ENCODE results near the gene FADS2. TPM values are rescaled to one million over a fixed set of nuclear protein-coding genes. Genes with fewer than 3 reads are reported as not detected.

Gene FADS2
- total and polyA plus RNA-seq, 9 of the 15 experiments (the other 6 are each of a cell fraction or from before 2014, with no cell fraction given), result 2.9 to 42.8 (median 16.2) TPM

DNA sequence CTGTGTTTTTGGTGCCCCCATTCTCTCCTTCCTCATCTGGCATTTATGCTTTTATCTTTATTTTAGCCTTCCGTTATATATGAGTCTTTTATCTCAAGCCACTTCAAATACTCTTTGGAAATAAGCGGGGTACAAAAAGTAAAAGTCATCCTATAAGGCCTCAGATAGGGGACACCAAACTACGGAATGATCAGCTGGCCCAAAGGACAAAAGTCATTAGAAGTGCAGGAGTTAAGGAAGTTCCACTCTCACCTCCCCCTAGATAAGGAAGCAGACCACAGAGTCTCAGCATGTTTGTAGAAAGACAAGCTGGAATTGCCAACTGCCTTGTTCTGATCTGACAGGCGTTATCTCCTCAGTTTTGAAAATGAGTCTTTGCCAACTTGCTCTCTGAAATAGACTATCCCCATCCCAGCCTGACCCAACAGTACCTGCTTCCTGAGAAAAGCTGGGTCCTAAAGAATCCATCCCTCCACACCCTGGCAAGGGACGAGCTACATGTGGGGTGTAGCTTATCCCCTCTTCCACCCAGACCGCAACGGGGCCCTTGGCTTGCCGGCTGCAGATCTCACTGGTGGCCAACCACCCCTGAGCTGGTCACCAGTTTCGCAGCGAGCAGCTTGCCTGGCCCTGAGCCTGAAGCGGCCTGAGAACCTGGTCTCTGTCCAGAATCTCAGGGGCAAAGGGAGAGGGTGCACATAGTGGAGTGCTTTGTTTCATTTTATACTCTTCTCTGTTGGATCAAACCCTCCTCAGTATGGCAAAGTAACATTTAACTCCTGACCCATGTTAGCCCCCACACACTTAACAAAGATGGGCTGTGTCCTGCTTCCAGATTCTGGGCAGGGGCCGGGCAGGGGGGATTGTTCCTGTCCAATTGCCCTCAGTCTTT is 13.8 kb downstream of the FADS2 start (continued):
- 0 out of 2 replicates have a peak, but pooled peaks have one; percentile 29 for TF ChIP-seq POLR2G (IDR thresholded peaks at IDR 0.05; ENCODE audit: low read depth, low read length)
- TF ChIP-seq, protein P1, sequence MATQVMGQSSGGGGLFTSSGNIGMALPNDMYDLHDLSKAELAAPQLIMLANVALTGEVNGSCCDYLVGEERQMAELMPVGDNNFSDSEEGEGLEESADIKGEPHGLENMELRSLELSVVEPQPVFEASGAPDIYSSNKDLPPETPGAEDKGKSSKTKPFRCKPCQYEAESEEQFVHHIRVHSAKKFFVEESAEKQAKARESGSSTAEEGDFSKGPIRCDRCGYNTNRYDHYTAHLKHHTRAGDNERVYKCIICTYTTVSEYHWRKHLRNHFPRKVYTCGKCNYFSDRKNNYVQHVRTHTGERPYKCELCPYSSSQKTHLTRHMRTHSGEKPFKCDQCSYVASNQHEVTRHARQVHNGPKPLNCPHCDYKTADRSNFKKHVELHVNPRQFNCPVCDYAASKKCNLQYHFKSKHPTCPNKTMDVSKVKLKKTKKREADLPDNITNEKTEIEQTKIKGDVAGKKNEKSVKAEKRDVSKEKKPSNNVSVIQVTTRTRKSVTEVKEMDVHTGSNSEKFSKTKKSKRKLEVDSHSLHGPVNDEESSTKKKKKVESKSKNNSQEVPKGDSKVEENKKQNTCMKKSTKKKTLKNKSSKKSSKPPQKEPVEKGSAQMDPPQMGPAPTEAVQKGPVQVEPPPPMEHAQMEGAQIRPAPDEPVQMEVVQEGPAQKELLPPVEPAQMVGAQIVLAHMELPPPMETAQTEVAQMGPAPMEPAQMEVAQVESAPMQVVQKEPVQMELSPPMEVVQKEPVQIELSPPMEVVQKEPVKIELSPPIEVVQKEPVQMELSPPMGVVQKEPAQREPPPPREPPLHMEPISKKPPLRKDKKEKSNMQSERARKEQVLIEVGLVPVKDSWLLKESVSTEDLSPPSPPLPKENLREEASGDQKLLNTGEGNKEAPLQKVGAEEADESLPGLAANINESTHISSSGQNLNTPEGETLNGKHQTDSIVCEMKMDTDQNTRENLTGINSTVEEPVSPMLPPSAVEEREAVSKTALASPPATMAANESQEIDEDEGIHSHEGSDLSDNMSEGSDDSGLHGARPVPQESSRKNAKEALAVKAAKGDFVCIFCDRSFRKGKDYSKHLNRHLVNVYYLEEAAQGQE (IDR thresholded peaks at IDR 0.05; ENCODE audit: borderline replicate concordance), result 0 out of 2 replicates have a peak, but pooled peaks have one; percentile 24
- TF ChIP-seq, protein P1 (CRISPR knock-in tag; IDR thresholded peaks at IDR 0.05; ENCODE audit: low read depth), result no peak
- TF ChIP-seq, protein P2, sequence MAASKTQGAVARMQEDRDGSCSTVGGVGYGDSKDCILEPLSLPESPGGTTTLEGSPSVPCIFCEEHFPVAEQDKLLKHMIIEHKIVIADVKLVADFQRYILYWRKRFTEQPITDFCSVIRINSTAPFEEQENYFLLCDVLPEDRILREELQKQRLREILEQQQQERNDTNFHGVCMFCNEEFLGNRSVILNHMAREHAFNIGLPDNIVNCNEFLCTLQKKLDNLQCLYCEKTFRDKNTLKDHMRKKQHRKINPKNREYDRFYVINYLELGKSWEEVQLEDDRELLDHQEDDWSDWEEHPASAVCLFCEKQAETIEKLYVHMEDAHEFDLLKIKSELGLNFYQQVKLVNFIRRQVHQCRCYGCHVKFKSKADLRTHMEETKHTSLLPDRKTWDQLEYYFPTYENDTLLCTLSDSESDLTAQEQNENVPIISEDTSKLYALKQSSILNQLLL (CRISPR knock-in tag; IDR thresholded peaks at IDR 0.05; ENCODE audit: borderline replicate concordance), result no peak
- peak; percentile 93 for TF ChIP-seq CBFA2T2 (conservative IDR thresholded peaks at IDR 0.05)
- TF ChIP-seq ILF3 (IDR thresholded peaks at IDR 0.05; ENCODE audit: borderline replicate concordance), result no peak
- TF ChIP-seq, protein P3, sequence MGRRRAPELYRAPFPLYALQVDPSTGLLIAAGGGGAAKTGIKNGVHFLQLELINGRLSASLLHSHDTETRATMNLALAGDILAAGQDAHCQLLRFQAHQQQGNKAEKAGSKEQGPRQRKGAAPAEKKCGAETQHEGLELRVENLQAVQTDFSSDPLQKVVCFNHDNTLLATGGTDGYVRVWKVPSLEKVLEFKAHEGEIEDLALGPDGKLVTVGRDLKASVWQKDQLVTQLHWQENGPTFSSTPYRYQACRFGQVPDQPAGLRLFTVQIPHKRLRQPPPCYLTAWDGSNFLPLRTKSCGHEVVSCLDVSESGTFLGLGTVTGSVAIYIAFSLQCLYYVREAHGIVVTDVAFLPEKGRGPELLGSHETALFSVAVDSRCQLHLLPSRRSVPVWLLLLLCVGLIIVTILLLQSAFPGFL (CRISPR knock-in tag; IDR thresholded peaks at IDR 0.05), result no peak
- no peak for TF ChIP-seq ZNF282 (CRISPR knock-in tag; IDR thresholded peaks at IDR 0.05)
- no peak for TF ChIP-seq GABPB1 (CRISPR knock-in tag; IDR thresholded peaks at IDR 0.05)
- TF ChIP-seq RFX1 (IDR thresholded peaks at IDR 0.05), result no peak
- TF ChIP-seq HMGN3 (IDR thresholded peaks at IDR 0.05; ENCODE audit: borderline replicate concordance, extremely low read depth, insufficient read length, low read depth, low read length), result peak; percentile 62
- TF ChIP-seq NCOA1 (IDR thresholded peaks at IDR 0.05; ENCODE audit: low read depth), result peak; percentile 83; the same call in 1 of the 2 replicates
- TF ChIP-seq NFYB (IDR thresholded peaks at IDR 0.05; ENCODE audit: extremely low read depth, insufficient read length), result no peak
